ENCODE data around the gene ZCWPW1.

DNA sequence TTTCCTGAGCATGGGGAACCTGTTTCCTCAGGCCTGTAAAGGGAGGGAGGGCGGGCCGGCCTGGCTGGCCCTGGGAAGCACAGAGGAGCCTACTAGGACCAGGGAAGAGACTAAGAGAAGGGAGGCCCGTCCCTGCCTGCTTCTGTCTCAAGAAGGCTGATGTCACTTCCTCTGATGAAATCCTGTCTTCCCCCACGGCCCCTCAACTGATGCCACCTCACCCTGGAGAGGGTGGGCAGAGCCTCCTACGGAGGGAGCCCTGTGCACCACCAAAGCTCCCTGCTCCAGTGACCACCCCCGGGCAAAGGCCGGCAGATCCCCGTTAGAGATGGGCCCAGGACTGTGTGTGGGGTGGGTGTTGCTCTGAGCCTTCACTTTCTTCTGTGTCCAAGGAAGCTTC is 56.2 kb downstream of the ZCWPW1 start:
- TF ChIP-seq, protein P1, sequence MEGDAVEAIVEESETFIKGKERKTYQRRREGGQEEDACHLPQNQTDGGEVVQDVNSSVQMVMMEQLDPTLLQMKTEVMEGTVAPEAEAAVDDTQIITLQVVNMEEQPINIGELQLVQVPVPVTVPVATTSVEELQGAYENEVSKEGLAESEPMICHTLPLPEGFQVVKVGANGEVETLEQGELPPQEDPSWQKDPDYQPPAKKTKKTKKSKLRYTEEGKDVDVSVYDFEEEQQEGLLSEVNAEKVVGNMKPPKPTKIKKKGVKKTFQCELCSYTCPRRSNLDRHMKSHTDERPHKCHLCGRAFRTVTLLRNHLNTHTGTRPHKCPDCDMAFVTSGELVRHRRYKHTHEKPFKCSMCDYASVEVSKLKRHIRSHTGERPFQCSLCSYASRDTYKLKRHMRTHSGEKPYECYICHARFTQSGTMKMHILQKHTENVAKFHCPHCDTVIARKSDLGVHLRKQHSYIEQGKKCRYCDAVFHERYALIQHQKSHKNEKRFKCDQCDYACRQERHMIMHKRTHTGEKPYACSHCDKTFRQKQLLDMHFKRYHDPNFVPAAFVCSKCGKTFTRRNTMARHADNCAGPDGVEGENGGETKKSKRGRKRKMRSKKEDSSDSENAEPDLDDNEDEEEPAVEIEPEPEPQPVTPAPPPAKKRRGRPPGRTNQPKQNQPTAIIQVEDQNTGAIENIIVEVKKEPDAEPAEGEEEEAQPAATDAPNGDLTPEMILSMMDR (conservative IDR thresholded peaks at IDR 0.05; ENCODE audit: low read depth, low read length), result no peak
- no peak for TF ChIP-seq EZH2 (IDR thresholded peaks at IDR 0.05; ENCODE audit: borderline replicate concordance, low read depth, low read length, poor library complexity, severe bottlenecking)

Measured in A673 (cell line).